ENCODE data around the gene ITGAV. TPM values are rescaled to one million over a fixed set of nuclear protein-coding genes. Genes with fewer than 3 reads are reported as not detected.

The ITGAV gene
- total and polyA plus RNA-seq, 2 donors (not counting 3 experiments of a cell fraction or from before 2014, with no cell fraction given): 61.8 to 131 TPM

DNA sequence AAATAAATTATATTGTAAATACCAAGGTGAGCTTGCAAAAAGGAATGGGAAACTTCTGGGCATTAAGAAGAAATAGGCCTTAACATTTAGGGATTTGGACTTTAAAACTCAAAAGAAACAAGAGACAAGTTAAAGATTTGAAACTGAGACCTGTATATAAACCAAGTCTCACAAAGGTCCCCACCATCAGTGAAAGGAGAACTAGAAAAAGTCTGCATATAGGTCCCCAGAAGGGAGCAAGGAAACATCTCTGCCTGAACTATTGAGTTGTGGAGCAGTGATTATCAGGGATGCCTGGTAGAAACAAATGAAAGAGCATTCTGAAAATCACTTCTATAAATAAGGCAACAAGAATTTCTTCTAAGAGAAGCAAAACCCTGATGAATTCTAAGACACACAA, 30.5 kb upstream of the ITGAV start:
- no peak for FAIRE-seq
- intact Hi-C loops (cut with micrococcal nuclease): no loop called here

DNA sequence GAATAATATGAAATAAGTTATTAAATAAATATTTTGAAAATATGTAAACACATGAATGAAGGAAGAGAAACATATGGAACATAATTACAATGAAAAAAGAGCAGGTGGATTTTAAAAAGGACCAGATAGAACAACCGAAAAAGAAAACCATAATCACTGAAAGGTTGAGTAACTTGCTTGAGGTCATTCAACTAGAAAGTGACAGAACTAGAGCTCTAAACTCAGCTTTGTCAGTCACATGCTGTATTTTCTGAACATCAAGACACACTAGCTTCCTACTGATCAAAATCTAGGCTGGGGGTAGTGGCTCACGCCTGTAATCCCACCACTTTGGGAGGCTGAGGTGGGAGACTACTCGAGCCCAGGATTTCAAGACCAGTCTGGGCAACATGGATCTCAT, 30.0 kb upstream of the ITGAV start:
- Histone ChIP-seq H3K9ac (replicated peaks; ENCODE audit: extremely low read depth, insufficient read depth, low read length) (no peak overlapping the region), H3K9me3 (replicated peaks; ENCODE audit: control insufficient read depth, insufficient read depth, low read length) (no peaks in the 10 kb centered on the region), H3K36me3 (ENCODE audit: control insufficient read depth in 2 of 2, extremely low read depth in 1 of 2, insufficient read depth in 2 of 2, low read length in 2 of 2) (no peaks in the 10 kb centered on the region), H3K27ac (ENCODE audit: insufficient read depth, low read depth, low read length) (no peak overlapping the region), H2AFZ (ENCODE audit: low read depth, low read length) (no peak overlapping the region), H3K4me1 (ENCODE audit: control insufficient read depth, extremely low read depth, insufficient read depth, low read length) (peaks cover 14% of the 10 kb centered on the region), H3K4me2 (ENCODE audit: insufficient read depth, low read length) (no peak overlapping the region), H4K20me1 (replicated peaks; ENCODE audit: control insufficient read depth, extremely low read depth, insufficient read depth, low read length) (no peaks in the 10 kb centered on the region), H3K27me3 (ENCODE audit: control insufficient read depth in 2 of 2, insufficient read depth in 2 of 2, low read length in 2 of 2) (no peaks in the 10 kb centered on the region), H3K79me2 (ENCODE audit: control insufficient read depth, insufficient read depth, low read length) (no peaks in the 10 kb centered on the region), H3K4me3 (replicated peaks in 1 of 3; ENCODE audit: insufficient read depth in 1 of 3, low read depth in 1 of 3, low read length in 3 of 3) (no peak overlapping the region), H3K9me1 (replicated peaks; ENCODE audit: control insufficient read depth, extremely low read depth, insufficient read depth, low read length) (no peaks in the 10 kb centered on the region)
- no peak for FAIRE-seq
- BruUV-seq (replicated peaks): no TSS peak
- intact Hi-C loops (cut with micrococcal nuclease) (no loop called here), dilution Hi-C loops (cut with MboI; ENCODE audit: extremely low pct_ligation_motif_present, low sequenced_read_pairs) (no loop called here)
- DNase-seq (ENCODE audit: low read depth, low spot score): no peak
- ChIA-PET CTCF (no interaction called here), POLR2A (no interaction called here)
- TF ChIP-seq POLR2A (IDR thresholded peaks at IDR 0.05; ENCODE audit: low read depth, low read length) (no peak), JUN (IDR thresholded peaks at IDR 0.05; ENCODE audit: borderline replicate concordance, insufficient read depth, insufficient read length, low read depth) (no peak), GATA2 (IDR thresholded peaks at IDR 0.05; ENCODE audit: insufficient read depth, insufficient read length, low read depth, low read length) (no peak), FOS (IDR thresholded peaks at IDR 0.05; ENCODE audit: borderline replicate concordance, insufficient read depth, low read length) (no peak), POLR2AphosphoS5 (IDR thresholded peaks at IDR 0.05; ENCODE audit: insufficient read depth, low read depth, low read length) (no peak), EZH2 (IDR thresholded peaks at IDR 0.05; ENCODE audit: borderline replicate concordance, low read depth, low read length, severe bottlenecking) (no peak), MYC (IDR thresholded peaks at IDR 0.05; ENCODE audit: low read depth, low read length) (no peak)
- TF ChIP-seq, protein P1, sequence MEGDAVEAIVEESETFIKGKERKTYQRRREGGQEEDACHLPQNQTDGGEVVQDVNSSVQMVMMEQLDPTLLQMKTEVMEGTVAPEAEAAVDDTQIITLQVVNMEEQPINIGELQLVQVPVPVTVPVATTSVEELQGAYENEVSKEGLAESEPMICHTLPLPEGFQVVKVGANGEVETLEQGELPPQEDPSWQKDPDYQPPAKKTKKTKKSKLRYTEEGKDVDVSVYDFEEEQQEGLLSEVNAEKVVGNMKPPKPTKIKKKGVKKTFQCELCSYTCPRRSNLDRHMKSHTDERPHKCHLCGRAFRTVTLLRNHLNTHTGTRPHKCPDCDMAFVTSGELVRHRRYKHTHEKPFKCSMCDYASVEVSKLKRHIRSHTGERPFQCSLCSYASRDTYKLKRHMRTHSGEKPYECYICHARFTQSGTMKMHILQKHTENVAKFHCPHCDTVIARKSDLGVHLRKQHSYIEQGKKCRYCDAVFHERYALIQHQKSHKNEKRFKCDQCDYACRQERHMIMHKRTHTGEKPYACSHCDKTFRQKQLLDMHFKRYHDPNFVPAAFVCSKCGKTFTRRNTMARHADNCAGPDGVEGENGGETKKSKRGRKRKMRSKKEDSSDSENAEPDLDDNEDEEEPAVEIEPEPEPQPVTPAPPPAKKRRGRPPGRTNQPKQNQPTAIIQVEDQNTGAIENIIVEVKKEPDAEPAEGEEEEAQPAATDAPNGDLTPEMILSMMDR (IDR thresholded peaks at IDR 0.05; ENCODE audit: extremely low read depth in 1 of 2, insufficient read depth in 1 of 2, low read depth in 1 of 2, low read length in 2 of 2): no peak
- TF ChIP-seq, protein P2, sequence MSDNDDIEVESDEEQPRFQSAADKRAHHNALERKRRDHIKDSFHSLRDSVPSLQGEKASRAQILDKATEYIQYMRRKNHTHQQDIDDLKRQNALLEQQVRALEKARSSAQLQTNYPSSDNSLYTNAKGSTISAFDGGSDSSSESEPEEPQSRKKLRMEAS (IDR thresholded peaks at IDR 0.05; ENCODE audit: insufficient read depth, insufficient read length): no peak

More for the DNA sequence above, 30.5 kb upstream of the ITGAV start:
- no peaks in the 10 kb centered on the region for H4K20me1 ChIP-seq (replicated peaks; ENCODE audit: control insufficient read depth, extremely low read depth, insufficient read depth, low read length)
- CTCF ChIA-PET: interaction anchor here (0.5 to 1.4 kb wide), 3 partner anchors 11 to 56 kb away, joined by 3 to 5 read pairs (median 3); no protein-coding TSS in a partner anchor
- DNase-seq (ENCODE audit: low read depth, low spot score): no peak
- no TSS peak for BruUV-seq (replicated peaks)
- no peak for TF ChIP-seq POLR2A (IDR thresholded peaks at IDR 0.05; ENCODE audit: low read depth, low read length)
- TF ChIP-seq FOS (IDR thresholded peaks at IDR 0.05; ENCODE audit: borderline replicate concordance, insufficient read depth, low read length): no peak
- TF ChIP-seq GATA2 (IDR thresholded peaks at IDR 0.05; ENCODE audit: insufficient read depth, insufficient read length, low read depth, low read length): no peak
- TF ChIP-seq, protein P2 (IDR thresholded peaks at IDR 0.05; ENCODE audit: insufficient read depth, insufficient read length): no peak
- H3K36me3 ChIP-seq (ENCODE audit: control insufficient read depth in 2 of 2, extremely low read depth in 1 of 2, insufficient read depth in 2 of 2, low read length in 2 of 2): no peaks in the 10 kb centered on the region
- no peak overlapping the region for H3K4me3 ChIP-seq (replicated peaks in 1 of 3; ENCODE audit: insufficient read depth in 1 of 3, low read depth in 1 of 3, low read length in 3 of 3)
- H3K4me1 ChIP-seq (ENCODE audit: control insufficient read depth, extremely low read depth, insufficient read depth, low read length): peaks cover 15% of the 10 kb centered on the region
- POLR2A ChIA-PET: no interaction called here
- H3K9ac ChIP-seq (replicated peaks; ENCODE audit: extremely low read depth, insufficient read depth, low read length): no peak overlapping the region
- no peaks in the 10 kb centered on the region for H3K9me1 ChIP-seq (replicated peaks; ENCODE audit: control insufficient read depth, extremely low read depth, insufficient read depth, low read length)
- H2AFZ ChIP-seq (ENCODE audit: low read depth, low read length): no peak overlapping the region
- H3K9me3 ChIP-seq (replicated peaks; ENCODE audit: control insufficient read depth, insufficient read depth, low read length): no peaks in the 10 kb centered on the region
- no peaks in the 10 kb centered on the region for H3K27me3 ChIP-seq (ENCODE audit: control insufficient read depth in 2 of 2, insufficient read depth in 2 of 2, low read length in 2 of 2)
- H3K79me2 ChIP-seq (ENCODE audit: control insufficient read depth, insufficient read depth, low read length): no peaks in the 10 kb centered on the region
- H3K27ac ChIP-seq (ENCODE audit: insufficient read depth, low read depth, low read length): no peak overlapping the region
- H3K4me2 ChIP-seq (ENCODE audit: insufficient read depth, low read length): no peak overlapping the region
- dilution Hi-C loops (cut with MboI; ENCODE audit: extremely low pct_ligation_motif_present, low sequenced_read_pairs): no loop called here
